22Rv1 (cell line): ENCODE data around the gene SCN3A.

Experiments
- CTCF ChIP-seq: fragments of 450-650 bp; IDR thresholded peaks from 2 replicates; pipeline ENCODE4 v1.5.1; 2017; ENCODE audit warnings: mild to moderate bottlenecking
- ZFX ChIP-seq: fragments of 450-650 bp; IDR thresholded peaks from 2 replicates; pipeline ENCODE4 v1.6.1; 2017; ENCODE audit warnings: antibody characterized with exemption, borderline replicate concordance

DNA sequence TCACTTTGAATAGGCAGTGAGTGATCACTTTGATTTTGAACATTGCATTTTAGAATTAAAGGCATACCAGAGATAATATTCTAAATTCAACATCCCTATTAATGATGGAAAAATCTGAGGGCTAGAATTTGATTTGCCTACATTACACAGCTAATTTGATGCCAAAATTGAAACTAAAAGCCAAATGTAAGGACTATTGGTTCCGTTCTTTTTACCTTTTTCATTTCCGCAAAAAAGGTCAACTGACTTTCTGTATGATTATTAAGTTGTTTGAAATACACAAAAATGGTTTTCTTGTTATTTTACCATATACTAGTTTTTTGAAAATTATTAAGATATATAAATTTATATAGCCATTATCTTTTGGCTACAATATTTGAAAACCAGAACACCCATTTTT, 117.5 kb downstream of the SCN3A start:
- TF ChIP-seq CTCF (no peak), ZFX (no peak)
